Ishikawa (cell line): ENCODE data around the gene PPP4R4.

Experiments
- CEBPB ChIP-seq: IDR thresholded peaks from 2 replicates; pipeline ENCODE4 v1.6.1; 2012
- EP300 ChIP-seq: IDR thresholded peaks from 2 replicates; pipeline ENCODE4 v1.6.1; 2012; ENCODE audit warnings: borderline replicate concordance
- MAX ChIP-seq: IDR thresholded peaks from 2 replicates; pipeline ENCODE4 v1.6.1; 2012
- TAF1 ChIP-seq: IDR thresholded peaks from 2 replicates; pipeline ENCODE4 v1.6.1; 2012; ENCODE audit warnings: low read depth, mild to moderate bottlenecking
- TCF12 ChIP-seq: IDR thresholded peaks from 2 replicates; pipeline ENCODE4 v1.6.1; 2012; ENCODE audit warnings: low read depth

- no peak for TF ChIP-seq TAF1
- TF ChIP-seq MAX = no peak
- no peak for TF ChIP-seq EP300
- TF ChIP-seq CEBPB = no peak
- no peak for TF ChIP-seq TCF12
These were observed 132.2 kb downstream of the PPP4R4 start for GRCh38 chr14:94306047-94306978.
